Skeletal muscle satellite cell (primary cell): ENCODE measurements around the gene SPART.
A peak's percentile ranks its signal among the peaks of the same experiment; 100 is the strongest.

Experiments used
- H3K27me3 ChIP-seq: 2 replicates; pipeline ENCODE4 v1.7.0; 2013; ENCODE audit warnings: low read length; ENCODE audit not compliant: control insufficient read depth, insufficient read depth
- H3K36me3 ChIP-seq: 2 replicates; pipeline ENCODE4 v1.7.0; 2013; ENCODE audit warnings: mild to moderate bottlenecking, control low read depth, low read length; ENCODE audit not compliant: insufficient read depth
- H3K4me1 ChIP-seq: 2 replicates; pipeline ENCODE4 v1.7.0; 2013; ENCODE audit warnings: low read length; ENCODE audit not compliant: control insufficient read depth, insufficient read depth
- H3K4me2 ChIP-seq: 2 replicates; pipeline ENCODE4 v1.7.0; 2013; ENCODE audit warnings: mild to moderate bottlenecking, low read length
- H3K4me3 ChIP-seq: 2 replicates; pipeline ENCODE4 v1.7.0; 2013; ENCODE audit warnings: low read length
- H3K9ac ChIP-seq: 2 replicates; pipeline ENCODE4 v1.7.0; 2013; ENCODE audit warnings: mild to moderate bottlenecking, low read depth, low read length, moderate library complexity
- H3K9me3 ChIP-seq: replicated peaks from 2 replicates; pipeline ENCODE4 v1.7.0; 2013; ENCODE audit warnings: mild to moderate bottlenecking, control low read depth, low read length

SPART gene

DNA sequence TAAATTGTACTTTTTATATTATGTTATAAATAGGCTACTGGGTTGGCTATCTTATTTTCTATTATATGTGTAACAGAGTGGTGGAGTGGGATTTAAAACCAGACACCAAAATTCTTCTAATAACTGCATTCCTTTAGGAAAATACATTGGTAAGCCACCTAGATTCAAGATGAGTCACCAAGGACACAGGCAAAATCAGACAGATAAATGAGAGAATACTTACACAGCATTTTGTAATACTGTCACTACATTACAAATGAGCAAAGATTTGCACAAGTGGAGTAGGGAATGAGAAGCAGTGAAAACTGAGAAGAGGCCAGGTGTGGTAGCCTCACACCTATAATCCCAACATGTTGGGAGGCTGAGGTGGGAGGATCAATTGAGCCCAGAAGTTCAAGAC lies 6.2 kb upstream of the SPART start:
- Histone ChIP-seq H3K4me2 (no peak overlapping the region), H3K9ac (no peak overlapping the region), H3K4me3 (no peak overlapping the region), H3K36me3 (no peaks in the 10 kb centered on the region), H3K9me3 (no peaks in the 10 kb centered on the region), H3K27me3 (no peaks in the 10 kb centered on the region), H3K4me1 (no peaks in the 10 kb centered on the region)

DNA sequence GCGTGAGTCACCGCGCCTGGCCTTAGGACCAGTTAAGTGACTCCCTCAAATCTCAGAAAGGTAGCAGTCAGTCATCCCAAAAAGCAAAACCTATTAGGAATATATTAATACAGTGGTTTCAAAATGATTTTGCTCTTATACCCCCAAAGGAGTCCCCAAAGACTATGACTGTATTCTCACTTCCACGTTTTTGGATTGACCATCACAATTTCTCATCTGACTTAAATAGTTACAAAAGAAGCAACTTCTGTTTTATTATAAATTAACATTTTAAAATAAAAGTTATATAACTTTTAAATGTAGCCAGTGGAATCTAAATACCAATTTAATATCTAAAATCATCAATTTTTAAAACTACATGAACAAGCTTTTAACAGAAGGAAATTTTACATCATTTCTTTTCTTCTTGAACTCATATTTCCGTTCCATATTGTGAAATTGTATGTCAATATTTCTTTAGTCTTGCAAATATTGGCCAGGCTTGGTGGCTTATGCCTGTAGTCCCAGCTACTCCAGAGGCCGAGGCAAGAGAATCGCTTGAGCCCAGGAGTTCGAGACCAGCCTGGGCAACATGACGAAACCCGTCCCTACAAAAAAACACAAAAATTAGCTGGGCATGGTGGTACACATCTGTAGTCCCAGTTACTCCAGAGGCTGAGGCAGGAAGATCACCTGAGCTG lies 1.5 kb upstream of the SPART start:
- no peaks in the 10 kb centered on the region for H3K27me3 ChIP-seq
- H3K4me2 ChIP-seq = peak overlapping the region; percentile 89
- no peak overlapping the region for H3K4me3 ChIP-seq
- no peaks in the 10 kb centered on the region for H3K9me3 ChIP-seq
- H3K4me1 ChIP-seq = peaks cover 15% of the 10 kb centered on the region
- H3K9ac ChIP-seq = no peak overlapping the region
- no peaks in the 10 kb centered on the region for H3K36me3 ChIP-seq

DNA sequence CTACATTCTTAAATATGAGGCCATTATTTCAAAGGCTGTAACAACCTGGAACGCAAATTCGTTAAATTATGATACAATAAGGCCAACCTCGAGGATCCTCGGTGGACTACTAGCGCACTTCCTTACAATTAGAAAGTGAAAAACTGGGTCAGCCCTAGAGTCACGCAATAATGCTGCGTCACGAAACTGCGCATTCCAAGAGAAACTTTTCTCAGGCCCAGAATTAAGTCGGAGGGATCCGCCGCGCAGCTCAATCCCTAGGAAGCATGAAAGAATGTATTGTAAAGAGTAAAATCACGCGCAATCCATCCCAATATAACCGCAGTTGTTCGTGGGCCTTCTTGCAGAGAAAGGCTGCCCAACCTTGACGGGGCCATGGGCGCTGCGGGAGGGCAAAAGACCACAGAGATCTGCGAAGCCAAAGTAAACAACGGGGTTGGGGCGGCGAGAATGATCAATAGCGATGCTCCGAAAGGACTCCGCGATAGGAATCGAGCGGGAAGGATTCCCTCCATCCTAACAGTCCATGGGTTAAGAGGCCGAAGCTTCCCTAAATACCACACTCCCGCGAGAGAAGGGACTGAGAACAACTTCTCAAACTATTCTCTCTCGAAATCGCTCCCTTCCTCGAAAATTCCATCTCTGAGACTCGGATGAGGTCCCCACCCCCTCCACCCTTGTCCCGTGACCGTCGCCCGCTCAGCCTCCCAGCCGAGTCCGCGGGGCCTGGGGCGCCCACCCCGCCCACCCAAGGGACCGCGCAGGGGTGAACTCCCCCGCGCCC lies 564 bp downstream of the SPART start:
- peak overlapping the region; percentile 89 for H3K4me2 ChIP-seq
- peaks cover 20% of the 10 kb centered on the region for H3K4me1 ChIP-seq
- H3K27me3 ChIP-seq = no peaks in the 10 kb centered on the region
- no peaks in the 10 kb centered on the region for H3K9me3 ChIP-seq
- no peaks in the 10 kb centered on the region for H3K36me3 ChIP-seq
- H3K9ac ChIP-seq = peak overlapping the region; percentile 98
- H3K4me3 ChIP-seq = peak overlapping the region; percentile 82

DNA sequence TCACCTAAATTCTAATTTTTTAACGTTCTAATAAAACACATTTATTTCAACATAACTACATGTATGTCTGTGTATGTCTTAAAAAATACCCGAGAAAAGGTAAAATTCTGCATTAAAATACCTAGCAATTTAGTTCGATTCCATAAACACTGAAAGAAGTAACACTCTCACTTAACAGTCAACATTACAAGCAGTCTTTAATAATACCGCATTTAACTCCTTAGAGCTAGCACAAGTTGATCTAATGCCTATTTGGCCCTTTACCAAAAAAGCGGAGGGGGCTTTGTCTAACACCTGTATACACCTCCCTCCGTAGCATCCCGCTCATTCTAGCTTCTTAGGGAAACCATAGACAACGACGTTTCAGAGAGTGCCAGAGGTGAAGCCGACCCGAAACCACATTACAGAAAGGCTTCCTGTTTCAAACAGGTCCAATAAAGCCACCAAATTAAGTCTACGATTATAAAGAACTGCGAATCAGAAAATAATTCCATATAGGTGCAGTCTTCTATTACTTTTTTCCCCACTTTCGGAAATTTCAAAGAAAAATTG lies 1.2 kb downstream of the SPART start:
- Histone ChIP-seq H3K4me1 (peaks cover 20% of the 10 kb centered on the region), H3K4me3 (peak overlapping the region; percentile 82), H3K27me3 (no peaks in the 10 kb centered on the region), H3K9me3 (no peaks in the 10 kb centered on the region), H3K4me2 (peak overlapping the region; percentile 89), H3K36me3 (no peaks in the 10 kb centered on the region), H3K9ac (peak overlapping the region; percentile 98)

DNA sequence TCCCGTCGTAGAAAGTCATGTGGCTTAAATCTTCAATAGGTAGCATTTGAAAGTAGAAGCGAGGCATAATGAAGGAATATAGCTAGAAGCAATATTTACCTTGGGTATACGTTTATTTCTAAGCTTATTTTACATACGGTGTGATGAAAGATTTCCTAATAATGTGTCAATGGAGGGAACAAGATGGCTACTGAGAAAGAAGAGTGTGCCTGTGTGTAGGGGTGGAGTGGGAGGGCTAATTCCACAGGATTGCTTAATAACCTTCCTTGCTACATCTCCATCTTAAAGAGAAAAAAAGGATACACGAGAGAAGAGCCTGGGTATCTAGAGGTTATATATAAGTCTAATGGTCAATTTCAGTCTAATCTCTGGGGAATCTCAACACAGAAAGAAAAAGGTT lies 2.0 kb downstream of the SPART start:
- Histone ChIP-seq H3K36me3 (no peaks in the 10 kb centered on the region), H3K4me2 (peak overlapping the region; percentile 89), H3K9me3 (no peaks in the 10 kb centered on the region), H3K4me3 (peak overlapping the region; percentile 82), H3K9ac (peak overlapping the region; percentile 98), H3K4me1 (peaks cover 20% of the 10 kb centered on the region), H3K27me3 (no peaks in the 10 kb centered on the region)

DNA sequence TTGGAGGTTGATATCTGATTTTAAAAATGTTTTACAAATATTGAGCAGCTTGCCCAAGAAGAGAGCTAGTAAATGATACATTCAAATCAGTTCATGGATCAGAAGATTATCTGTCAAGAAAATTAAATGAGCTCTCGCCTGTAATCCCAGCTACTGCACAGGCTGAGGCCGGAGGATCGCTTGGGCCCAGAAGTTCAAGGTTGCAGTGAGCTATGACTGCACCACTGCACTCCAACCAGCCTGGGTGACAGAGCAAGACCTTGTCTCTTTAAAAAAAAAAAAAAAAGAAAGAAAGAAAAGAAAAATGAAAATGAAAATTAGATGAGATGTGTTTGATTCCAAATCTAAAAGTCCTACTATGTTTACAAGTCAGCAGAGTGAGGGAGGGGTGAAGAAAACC lies 2.4 kb downstream of the SPART start:
- no peaks in the 10 kb centered on the region for H3K9me3 ChIP-seq
- H3K27me3 ChIP-seq = no peaks in the 10 kb centered on the region
- H3K4me2 ChIP-seq = peak overlapping the region; percentile 89
- H3K36me3 ChIP-seq = no peaks in the 10 kb centered on the region
- H3K4me1 ChIP-seq = peaks cover 20% of the 10 kb centered on the region
- H3K9ac ChIP-seq = no peak overlapping the region
- peak overlapping the region; percentile 82 for H3K4me3 ChIP-seq

DNA sequence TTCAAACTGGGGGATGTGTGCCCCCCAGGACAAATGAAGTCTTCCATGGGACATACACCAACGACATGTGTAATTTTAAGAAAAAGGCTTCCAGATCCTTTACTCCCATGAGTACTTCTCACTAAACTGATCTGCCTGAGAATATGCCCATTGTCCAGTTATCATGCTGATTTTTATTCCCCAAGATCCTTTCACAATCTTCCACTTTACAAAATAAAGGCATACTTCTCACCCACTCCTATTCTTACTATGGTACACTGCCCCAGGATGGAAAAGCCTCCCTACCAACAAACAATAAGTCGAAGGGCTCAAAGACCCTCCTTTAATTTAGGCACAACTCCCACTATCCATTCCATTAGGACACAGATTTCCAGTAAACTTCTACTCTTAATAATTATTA lies 3.5 kb downstream of the SPART start:
- H3K4me2 ChIP-seq = no peak overlapping the region
- no peak overlapping the region for H3K4me3 ChIP-seq
- H3K27me3 ChIP-seq = no peaks in the 10 kb centered on the region
- H3K9ac ChIP-seq = no peak overlapping the region
- peaks cover 20% of the 10 kb centered on the region for H3K4me1 ChIP-seq
- H3K9me3 ChIP-seq = no peaks in the 10 kb centered on the region
- H3K36me3 ChIP-seq = no peaks in the 10 kb centered on the region

DNA sequence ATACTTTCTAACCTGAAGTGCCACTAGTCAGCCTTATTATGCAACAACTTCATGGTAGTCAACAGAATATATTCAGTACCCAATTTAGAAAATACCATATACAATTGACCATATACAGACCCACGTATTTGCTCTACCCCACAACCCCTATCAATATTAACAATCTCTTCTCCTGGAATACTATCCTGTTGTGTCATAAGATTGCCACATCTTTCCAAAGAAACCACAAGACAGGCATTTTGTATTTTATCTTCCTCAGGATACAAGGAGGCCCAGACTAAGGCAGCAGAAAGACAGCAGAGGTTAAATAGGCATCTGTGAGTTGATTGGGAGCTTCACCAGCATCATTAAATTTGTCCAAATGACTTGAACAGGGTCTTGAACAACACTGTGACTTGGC lies 4.5 kb downstream of the SPART start:
- no peaks in the 10 kb centered on the region for H3K27me3 ChIP-seq
- H3K36me3 ChIP-seq = no peaks in the 10 kb centered on the region
- H3K9me3 ChIP-seq = no peaks in the 10 kb centered on the region
- H3K4me1 ChIP-seq = peaks cover 15% of the 10 kb centered on the region
- H3K4me2 ChIP-seq = peak overlapping the region; percentile 35
- H3K9ac ChIP-seq = no peak overlapping the region
- H3K4me3 ChIP-seq = no peak overlapping the region

DNA sequence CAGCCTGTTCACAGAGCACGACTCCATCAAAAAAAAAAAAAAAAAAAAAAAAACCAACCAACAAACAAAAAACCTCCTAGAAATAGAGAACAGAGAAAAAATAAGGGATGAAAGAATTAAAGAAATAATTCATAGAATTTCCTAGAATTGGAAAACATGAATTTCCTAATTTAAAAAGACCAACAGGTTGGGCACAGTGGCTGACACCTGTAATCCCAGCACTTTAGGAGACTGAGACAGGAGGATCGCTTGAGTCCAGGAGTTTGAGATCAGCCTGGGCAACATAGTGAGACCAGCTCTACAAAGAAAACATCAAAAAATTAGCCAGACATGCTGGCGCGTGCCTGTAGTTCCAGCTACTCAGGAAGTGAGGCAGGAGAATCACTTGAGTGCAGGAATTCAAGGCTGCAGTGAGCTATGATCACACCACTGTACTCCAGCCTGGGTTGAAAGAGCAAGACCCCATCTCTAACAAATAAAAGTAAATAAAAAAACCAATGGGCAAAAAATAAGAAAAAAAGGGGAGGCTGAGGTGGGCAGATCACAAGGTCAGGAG lies 6.5 kb downstream of the SPART start:
- no peaks in the 10 kb centered on the region for H3K9me3 ChIP-seq
- H3K36me3 ChIP-seq = peaks cover 6% of the 10 kb centered on the region
- no peaks in the 10 kb centered on the region for H3K27me3 ChIP-seq
- H3K4me3 ChIP-seq = no peak overlapping the region
- H3K4me1 ChIP-seq = peaks cover 13% of the 10 kb centered on the region
- no peak overlapping the region for H3K4me2 ChIP-seq
- H3K9ac ChIP-seq = no peak overlapping the region

DNA sequence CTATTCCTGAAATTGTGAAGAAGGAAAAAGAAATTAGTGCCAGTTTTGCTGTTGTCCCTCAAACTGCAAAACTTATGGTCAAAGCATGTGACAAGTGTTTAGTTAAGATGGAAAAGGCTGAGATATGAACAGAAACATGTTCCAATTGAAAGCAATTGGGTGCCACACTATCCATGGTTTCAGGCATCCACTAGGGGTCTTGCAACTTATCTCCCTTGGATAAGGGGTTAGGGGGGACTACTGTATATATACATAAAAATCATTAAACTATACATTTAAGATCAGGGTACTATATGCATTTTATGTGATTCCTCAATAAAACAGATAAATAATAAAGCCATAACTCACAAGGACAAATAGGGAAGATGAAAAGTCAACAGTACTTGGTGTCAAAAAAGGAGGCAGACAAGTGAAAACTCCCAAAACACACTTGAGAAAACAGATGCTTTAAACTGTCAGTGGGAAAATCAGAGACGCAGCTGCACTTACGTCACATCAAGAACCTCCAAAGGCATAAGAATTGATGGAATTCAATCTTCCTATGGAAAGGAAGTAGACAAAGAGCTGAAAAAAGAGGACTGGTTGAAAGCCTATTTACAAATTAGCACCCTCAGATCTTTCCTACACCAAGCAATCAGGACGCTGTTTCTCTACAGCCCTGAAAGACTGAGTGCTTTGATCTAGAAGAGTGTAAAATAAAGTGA lies 8.1 kb downstream of the SPART start:
- Histone ChIP-seq H3K4me2 (no peak overlapping the region), H3K9ac (no peak overlapping the region), H3K9me3 (no peaks in the 10 kb centered on the region), H3K4me3 (no peak overlapping the region), H3K36me3 (peaks cover 6% of the 10 kb centered on the region), H3K4me1 (peaks cover 14% of the 10 kb centered on the region), H3K27me3 (no peaks in the 10 kb centered on the region)

DNA sequence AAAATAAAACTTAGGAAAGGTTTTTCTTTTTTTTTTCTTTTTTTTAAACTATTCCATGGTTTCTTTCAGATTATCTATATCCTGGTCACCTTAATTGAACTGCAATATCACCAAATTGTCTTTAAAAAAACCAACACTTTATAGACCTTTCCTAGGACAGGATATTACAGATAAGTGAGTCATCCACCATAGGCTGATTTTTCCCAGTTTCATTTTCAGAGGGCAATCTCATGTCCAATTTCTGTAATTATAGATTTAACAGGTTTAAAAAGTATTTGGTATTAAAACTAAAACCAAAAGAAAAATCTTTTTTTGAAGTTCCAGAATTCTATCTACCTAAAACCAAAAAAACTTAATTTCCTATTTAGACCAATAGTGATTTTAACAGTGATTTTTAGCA lies 13.2 kb downstream of the SPART start:
- Histone ChIP-seq H3K27me3 (no peaks in the 10 kb centered on the region), H3K4me3 (no peak overlapping the region), H3K9ac (peak overlapping the region; percentile 38), H3K36me3 (peaks cover 39% of the 10 kb centered on the region), H3K4me1 (peaks cover 9% of the 10 kb centered on the region), H3K4me2 (peak overlapping the region; percentile 57), H3K9me3 (no peaks in the 10 kb centered on the region)
